Stimulated activated CD8-positive, alpha-beta memory T cell treated with anti-CD3 and anti-CD28 coated beads, Interleukin-2, amount 100 ng/mL, for 48 hours (primary cell): ENCODE results near the gene CPSF3.

Experiments used
- DNase-seq, 2 donors: peaks; one replicate each; pipeline ENCODE4 v3.0.0-alpha.2; 2020; ENCODE audit warnings: low read depth in 2 of 2

CPSF3 gene

GRCh38 chr2:9518163-9518562 lies 94.7 kb downstream of the CPSF3 start:
- DNase-seq, result no peak

GRCh38 chr2:9518780-9519179 lies 95.3 kb downstream of the CPSF3 start:
- no peak for DNase-seq

DNA sequence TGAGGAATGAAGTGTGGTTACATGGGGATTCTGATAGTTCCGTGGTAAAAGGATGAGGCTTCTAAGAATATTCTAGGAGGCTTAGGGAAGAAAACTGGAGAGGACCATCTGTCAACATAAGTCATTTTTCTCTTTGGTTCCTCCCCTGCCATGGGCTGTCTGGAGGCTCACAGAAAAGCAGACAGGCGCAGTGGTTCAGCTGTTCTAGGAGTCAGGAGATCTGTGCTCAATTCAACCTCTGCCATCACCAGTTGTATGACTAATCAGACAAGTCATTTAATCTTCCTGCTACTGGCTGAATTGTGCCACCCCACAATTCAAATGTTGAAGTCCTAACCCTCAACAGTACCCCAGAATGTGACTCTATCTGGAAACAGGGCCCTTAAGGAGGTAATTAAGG lies 95.8 kb downstream of the CPSF3 start:
- DNase-seq, result no peak
